PC-9 (cell line): ENCODE data around the gene EZR. TPM values are rescaled to one million over a fixed set of nuclear protein-coding genes. Genes with fewer than 3 reads are reported as not detected.
A peak's percentile ranks its signal among the peaks of the same experiment; 100 is the strongest.

Experiments used
- BruUV-seq: library from RNA; stranded (reverse); fragments of 400-500 nt; replicated peaks from 2 replicates; lab custom pipeline; 2021; lab: Mats Ljungman, UMichigan
- CTCF ChIA-PET: fragments of 300-600 bp; sonication (Branson Sonifier 250); formaldehyde crosslinking; loops from one replicate; lab custom pipeline; 2022; ENCODE audit warnings: antibody characterized with exemption; lab: Charles Lee
- POLR2A ChIA-PET: fragments of 300-600 bp; sonication (Branson Sonifier 250); formaldehyde crosslinking; loops from one replicate; lab custom pipeline; 2022; ENCODE audit warnings: antibody characterized with exemption; ENCODE audit not compliant: unreplicated experiment; lab: Charles Lee
- DNase-seq, 2 experiments: peaks; one replicate each; pipeline versions ENCODE4 v3.0.0 to v3.0.0-alpha.2; 2015 to 2022; ENCODE audit warnings: mixed read lengths in 1 of 2
- H2AFZ ChIP-seq: fragments of 200-600 bp; sonication (generic); 2 replicates; pipeline ENCODE4 v1.8.1; 2017; ENCODE audit warnings: antibody characterized with exemption
- H3F3A ChIP-seq: fragments of 200-600 bp; sonication (generic); 2 replicates; pipeline ENCODE4 v1.8.1; 2017; ENCODE audit warnings: antibody characterized with exemption, mild to moderate bottlenecking, low read depth; ENCODE audit not compliant: insufficient read depth
- H3K27ac ChIP-seq: fragments of 200-600 bp; sonication (generic); 2 replicates; pipeline ENCODE4 v1.6.1; 2016; ENCODE audit warnings: mixed run types
- H3K27me3 ChIP-seq: fragments of 200-600 bp; sonication (generic); 2 replicates; pipeline ENCODE4 v1.6.1; 2016; ENCODE audit warnings: low read depth, mixed run types; ENCODE audit not compliant: insufficient read depth
- H3K36me3 ChIP-seq: fragments of 200-600 bp; sonication (generic); 2 replicates; pipeline ENCODE4 v1.6.1; 2016; ENCODE audit warnings: low read depth, mixed run types
- H3K4me1 ChIP-seq: fragments of 200-600 bp; sonication (generic); replicated peaks from 2 replicates; pipeline ENCODE4 v1.6.1; 2016; ENCODE audit warnings: mixed run types; ENCODE audit not compliant: insufficient read depth
- H3K4me2 ChIP-seq: fragments of 200-600 bp; sonication (generic); 2 replicates; pipeline ENCODE4 v1.6.1; 2017; ENCODE audit warnings: mixed run types
- H3K4me3 ChIP-seq: fragments of 200-600 bp; sonication (generic); 2 replicates; pipeline ENCODE4 v1.6.1; 2016; ENCODE audit warnings: mixed run types
- H3K79me2 ChIP-seq: fragments of 200-600 bp; sonication (generic); 2 replicates; pipeline ENCODE4 v1.6.1; 2017; ENCODE audit warnings: low read depth, mixed run types
- H3K9me2 ChIP-seq: fragments of 200-600 bp; sonication (generic); 2 replicates; pipeline ENCODE4 v1.8.1; 2017; ENCODE audit warnings: mild to moderate bottlenecking; ENCODE audit not compliant: insufficient read depth
- H3K9me3 ChIP-seq: fragments of 200-600 bp; sonication (generic); 2 replicates; pipeline ENCODE4 v1.8.1; 2016; ENCODE audit warnings: low read depth; ENCODE audit not compliant: insufficient read depth
- H4K20me1 ChIP-seq: fragments of 200-600 bp; sonication (generic); 2 replicates; pipeline ENCODE4 v1.8.1; 2017; ENCODE audit not compliant: insufficient read depth
- CTCF ChIP-seq: fragments of 200-600 bp; sonication (generic); conservative IDR thresholded peaks from 2 replicates; pipeline ENCODE4 v1.6.1; 2017; ENCODE audit warnings: mixed run types, antibody characterized with exemption, mild to moderate bottlenecking, moderate library complexity
- EZH2 ChIP-seq: fragments of 200-600 bp; sonication (generic); IDR thresholded peaks from 2 replicates; pipeline ENCODE4 v1.8.0; 2017; ENCODE audit warnings: antibody characterized with exemption, low read depth
- intact Hi-C: fragments of 100-400 bp; cut with micrococcal nuclease; formaldehyde crosslinking; loops from one replicate; pipeline ENCODE4 v1.10.0; 2022; ENCODE audit not compliant: unreplicated experiment
- total RNA-seq: library from RNA; stranded (reverse); gene quantifications from 2 replicates; pipeline ENCODE4 v1.2.3, GENCODE V29; 2021

EZR gene
- total RNA-seq, 1 experiment from 2014 or later = 240 TPM

DNA sequence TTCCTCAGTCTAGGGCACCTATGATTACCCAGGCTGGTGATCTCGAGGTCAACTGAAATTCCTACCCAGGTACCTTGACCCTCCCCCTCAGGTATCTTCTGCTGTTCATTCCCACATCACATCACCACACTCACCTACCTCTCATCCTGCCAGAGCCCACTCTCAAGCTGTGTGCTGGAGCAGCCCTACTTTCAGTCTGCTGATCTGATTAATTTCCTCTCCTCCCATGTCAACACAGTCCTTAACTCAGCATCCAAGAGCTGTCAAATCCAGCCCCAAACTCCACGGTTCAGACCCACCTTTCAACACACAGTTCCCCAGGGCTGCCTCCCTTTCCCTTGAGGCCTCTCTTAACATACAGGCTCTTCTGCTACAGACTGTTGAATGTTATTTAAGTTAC lies 42.4 kb downstream of the EZR start:
- BruUV-seq = no TSS peak
- Histone ChIP-seq H3K9me2 (no peaks in the 10 kb centered on the region), H4K20me1 (peaks cover 53% of the 10 kb centered on the region), H3K79me2 (peaks cover 97% of the 10 kb centered on the region), H2AFZ (no peak overlapping the region), H3F3A (peaks cover 98% of the 10 kb centered on the region), H3K27ac (peak overlapping the region; percentile 86), H3K4me3 (no peak overlapping the region), H3K27me3 (no peaks in the 10 kb centered on the region), H3K4me1 (peaks cover 99% of the 10 kb centered on the region), H3K9me3 (no peaks in the 10 kb centered on the region), H3K4me2 (peak overlapping the region; percentile 13; the same call in 1 of the 2 replicates), H3K36me3 (peaks cover 88% of the 10 kb centered on the region)
- no peak for DNase-seq
- TF ChIP-seq CTCF = no peak
- TF ChIP-seq EZH2 = no peak
- intact Hi-C loops = no loop called here
- ChIA-PET CTCF (no interaction called here), POLR2A (no interaction called here)

GRCh38 chr6:158775832-158776231 lies 43.3 kb downstream of the EZR start:
- no peak for DNase-seq
- no peaks in the 10 kb centered on the region for H3K9me2 ChIP-seq
- peak overlapping the region; percentile 23; the same call in 1 of the 2 replicates for H3K4me2 ChIP-seq
- no peaks in the 10 kb centered on the region for H3K9me3 ChIP-seq
- peak overlapping the region; percentile 86 for H3K27ac ChIP-seq
- no peaks in the 10 kb centered on the region for H3K27me3 ChIP-seq
- H2AFZ ChIP-seq = no peak overlapping the region
- no TSS peak for BruUV-seq
- peaks cover 90% of the 10 kb centered on the region for H3K36me3 ChIP-seq
- POLR2A ChIA-PET = no interaction called here
- H3F3A ChIP-seq = peaks cover 98% of the 10 kb centered on the region
- H3K4me1 ChIP-seq = peaks cover 98% of the 10 kb centered on the region
- intact Hi-C loops = no loop called here
- H4K20me1 ChIP-seq = peaks cover 52% of the 10 kb centered on the region
- CTCF ChIA-PET = no interaction called here
- H3K79me2 ChIP-seq = peaks cover 97% of the 10 kb centered on the region
- TF ChIP-seq CTCF (no peak), EZH2 (no peak)
- H3K4me3 ChIP-seq = no peak overlapping the region

DNA sequence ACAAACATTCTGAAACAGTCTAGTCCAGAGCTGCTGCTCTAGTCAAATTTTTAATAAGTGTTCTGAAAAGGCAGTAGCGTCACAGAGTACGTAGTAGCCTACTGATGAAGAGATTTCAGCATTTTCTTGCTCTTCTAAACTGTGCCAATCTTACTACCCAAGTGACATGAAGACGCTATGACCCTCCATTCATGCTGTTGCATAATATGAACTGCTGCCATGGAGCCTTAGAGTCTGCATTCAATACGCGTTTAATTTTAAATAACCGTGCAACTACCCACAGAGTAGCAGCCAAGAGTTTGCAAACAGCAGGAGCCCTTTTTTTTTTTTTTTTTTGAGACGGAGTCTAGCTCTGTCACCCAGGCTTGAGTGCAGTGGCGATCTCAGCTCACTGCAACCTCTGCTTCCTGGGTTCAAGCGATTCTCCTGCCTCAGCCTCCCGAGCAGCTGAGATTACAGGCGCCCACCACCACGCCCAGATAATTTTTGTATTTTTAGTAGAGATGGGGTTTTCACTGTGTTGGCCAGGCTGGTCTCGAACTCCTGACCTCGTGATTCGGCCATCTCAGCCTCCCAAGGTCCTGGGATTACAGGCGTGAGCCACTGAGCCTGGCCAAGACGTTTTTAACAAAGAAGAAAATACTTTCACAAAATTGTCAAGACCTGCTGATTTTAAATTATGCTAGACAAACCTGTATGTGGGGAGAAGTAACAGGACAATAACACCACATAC lies 44.3 kb downstream of the EZR start:
- H2AFZ ChIP-seq = no peak overlapping the region
- peaks cover 50% of the 10 kb centered on the region for H4K20me1 ChIP-seq
- H3K79me2 ChIP-seq = peaks cover 97% of the 10 kb centered on the region
- H3F3A ChIP-seq = peaks cover 98% of the 10 kb centered on the region
- peak overlapping the region; percentile 52 for H3K4me2 ChIP-seq
- POLR2A ChIA-PET = no interaction called here
- peaks cover 90% of the 10 kb centered on the region for H3K36me3 ChIP-seq
- no peaks in the 10 kb centered on the region for H3K9me3 ChIP-seq
- DNase-seq = peak in 1 of 2 experiments; percentile 31
- TF ChIP-seq CTCF (no peak), EZH2 (no peak)
- no peak overlapping the region for H3K4me3 ChIP-seq
- H3K27me3 ChIP-seq = no peaks in the 10 kb centered on the region
- BruUV-seq = no TSS peak
- peaks cover 90% of the 10 kb centered on the region for H3K4me1 ChIP-seq
- CTCF ChIA-PET = interaction anchor here (0.7 kb wide), 1 partner anchor 234 kb away, joined by 4 read pairs; no protein-coding TSS in a partner anchor
- H3K27ac ChIP-seq = peak overlapping the region; percentile 86
- intact Hi-C loops = loop anchor here (5.0 kb wide), 1 partner anchor 197 kb away; no protein-coding TSS in a partner anchor
- no peaks in the 10 kb centered on the region for H3K9me2 ChIP-seq
